ENCODE data around the gene SBF2. TPM values are rescaled to one million over a fixed set of nuclear protein-coding genes. Genes with fewer than 3 reads are reported as not detected.

SBF2 gene
- total and polyA plus RNA-seq, 2 of the 13 experiments (the other 11 are each of a cell fraction or from before 2014, with no cell fraction given) = 24.0 to 45.8 TPM

DNA sequence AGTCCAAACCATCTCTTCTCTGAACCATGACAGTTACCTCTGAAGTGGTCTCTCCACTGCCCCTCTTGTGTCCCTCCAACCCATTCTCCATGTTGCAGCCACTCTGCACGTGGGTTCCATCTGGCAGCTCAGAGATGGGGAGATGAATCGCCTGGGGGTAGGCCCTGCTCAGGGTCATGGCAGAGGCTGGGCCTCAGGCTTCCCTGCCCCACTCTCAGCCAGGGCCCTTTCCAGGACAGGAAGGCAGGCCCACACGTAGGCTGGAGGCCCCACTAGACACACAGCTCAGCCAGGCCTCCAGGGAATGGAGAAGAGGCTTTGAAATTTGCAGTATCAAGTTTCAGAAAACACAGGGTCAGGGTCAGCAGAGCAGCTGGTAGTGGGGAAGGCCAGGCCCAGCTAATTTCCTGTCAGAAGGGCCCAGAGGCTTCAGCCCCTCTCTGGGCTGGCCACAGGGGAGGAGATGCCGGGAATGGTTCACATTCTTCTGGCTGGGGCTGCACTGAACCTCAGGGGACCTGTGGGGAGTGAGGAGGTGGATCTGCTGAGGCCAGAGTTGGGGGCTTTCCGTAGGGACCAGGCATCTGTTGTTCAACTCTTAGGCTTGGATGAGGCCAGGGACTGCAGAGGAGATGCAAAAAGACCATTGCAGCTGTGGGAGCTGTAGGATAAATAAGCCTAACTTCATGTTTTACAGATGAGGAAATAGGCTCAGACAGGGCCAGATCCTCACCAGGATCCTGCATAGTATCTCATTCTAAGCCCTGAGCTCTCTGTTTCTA, 528.5 kb downstream of the SBF2 start (continued):
- TF ChIP-seq, protein P1, sequence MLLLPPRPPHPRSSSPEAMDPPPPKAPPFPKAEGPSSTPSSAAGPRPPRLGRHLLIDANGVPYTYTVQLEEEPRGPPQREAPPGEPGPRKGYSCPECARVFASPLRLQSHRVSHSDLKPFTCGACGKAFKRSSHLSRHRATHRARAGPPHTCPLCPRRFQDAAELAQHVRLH (CRISPR knock-in tag; IDR thresholded peaks at IDR 0.05; ENCODE audit: borderline replicate concordance, low read depth) = peak; percentile 91
- TF ChIP-seq FIP1L1 (IDR thresholded peaks at IDR 0.05; ENCODE audit: borderline replicate concordance, insufficient read depth, low read depth, low read length) (no peak), ZNF773 (CRISPR knock-in tag; IDR thresholded peaks at IDR 0.05; ENCODE audit: borderline replicate concordance) (0 out of 2 replicates have a peak, but pooled peaks have one; percentile 15), KDM6A (CRISPR knock-in tag; IDR thresholded peaks at IDR 0.05; ENCODE audit: low read depth) (peak; percentile 77), EED (CRISPR knock-in tag; IDR thresholded peaks at IDR 0.05) (no peak), ZNF274 (CRISPR knock-in tag; IDR thresholded peaks at IDR 0.05) (0 out of 2 replicates have a peak, but pooled peaks have one; percentile 24), ZNF292 (CRISPR knock-in tag; IDR thresholded peaks at IDR 0.05; ENCODE audit: borderline replicate concordance, low read depth) (peak; percentile 91; the same call in 1 of the 2 replicates), GZF1 (CRISPR knock-in tag; IDR thresholded peaks at IDR 0.05) (0 out of 2 replicates have a peak, but pooled peaks have one; percentile 53), RBAK (CRISPR knock-in tag; IDR thresholded peaks at IDR 0.05) (no peak), ZNF792 (CRISPR knock-in tag; IDR thresholded peaks at IDR 0.05) (peak; percentile 91), ZNF382 (CRISPR knock-in tag; IDR thresholded peaks at IDR 0.05; ENCODE audit: borderline replicate concordance) (no peak)
- TF ChIP-seq, protein P2, sequence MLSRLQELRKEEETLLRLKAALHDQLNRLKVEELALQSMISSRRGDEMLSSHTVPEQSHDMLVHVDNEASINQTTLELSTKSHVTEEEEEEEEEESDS (CRISPR knock-in tag; IDR thresholded peaks at IDR 0.05; ENCODE audit: borderline replicate concordance) = no peak
- TF ChIP-seq, protein P3, sequence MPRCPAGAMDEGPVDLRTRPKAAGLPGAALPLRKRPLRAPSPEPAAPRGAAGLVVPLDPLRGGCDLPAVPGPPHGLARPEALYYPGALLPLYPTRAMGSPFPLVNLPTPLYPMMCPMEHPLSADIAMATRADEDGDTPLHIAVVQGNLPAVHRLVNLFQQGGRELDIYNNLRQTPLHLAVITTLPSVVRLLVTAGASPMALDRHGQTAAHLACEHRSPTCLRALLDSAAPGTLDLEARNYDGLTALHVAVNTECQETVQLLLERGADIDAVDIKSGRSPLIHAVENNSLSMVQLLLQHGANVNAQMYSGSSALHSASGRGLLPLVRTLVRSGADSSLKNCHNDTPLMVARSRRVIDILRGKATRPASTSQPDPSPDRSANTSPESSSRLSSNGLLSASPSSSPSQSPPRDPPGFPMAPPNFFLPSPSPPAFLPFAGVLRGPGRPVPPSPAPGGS (CRISPR knock-in tag; IDR thresholded peaks at IDR 0.05) = no peak
- TF ChIP-seq, protein P4, sequence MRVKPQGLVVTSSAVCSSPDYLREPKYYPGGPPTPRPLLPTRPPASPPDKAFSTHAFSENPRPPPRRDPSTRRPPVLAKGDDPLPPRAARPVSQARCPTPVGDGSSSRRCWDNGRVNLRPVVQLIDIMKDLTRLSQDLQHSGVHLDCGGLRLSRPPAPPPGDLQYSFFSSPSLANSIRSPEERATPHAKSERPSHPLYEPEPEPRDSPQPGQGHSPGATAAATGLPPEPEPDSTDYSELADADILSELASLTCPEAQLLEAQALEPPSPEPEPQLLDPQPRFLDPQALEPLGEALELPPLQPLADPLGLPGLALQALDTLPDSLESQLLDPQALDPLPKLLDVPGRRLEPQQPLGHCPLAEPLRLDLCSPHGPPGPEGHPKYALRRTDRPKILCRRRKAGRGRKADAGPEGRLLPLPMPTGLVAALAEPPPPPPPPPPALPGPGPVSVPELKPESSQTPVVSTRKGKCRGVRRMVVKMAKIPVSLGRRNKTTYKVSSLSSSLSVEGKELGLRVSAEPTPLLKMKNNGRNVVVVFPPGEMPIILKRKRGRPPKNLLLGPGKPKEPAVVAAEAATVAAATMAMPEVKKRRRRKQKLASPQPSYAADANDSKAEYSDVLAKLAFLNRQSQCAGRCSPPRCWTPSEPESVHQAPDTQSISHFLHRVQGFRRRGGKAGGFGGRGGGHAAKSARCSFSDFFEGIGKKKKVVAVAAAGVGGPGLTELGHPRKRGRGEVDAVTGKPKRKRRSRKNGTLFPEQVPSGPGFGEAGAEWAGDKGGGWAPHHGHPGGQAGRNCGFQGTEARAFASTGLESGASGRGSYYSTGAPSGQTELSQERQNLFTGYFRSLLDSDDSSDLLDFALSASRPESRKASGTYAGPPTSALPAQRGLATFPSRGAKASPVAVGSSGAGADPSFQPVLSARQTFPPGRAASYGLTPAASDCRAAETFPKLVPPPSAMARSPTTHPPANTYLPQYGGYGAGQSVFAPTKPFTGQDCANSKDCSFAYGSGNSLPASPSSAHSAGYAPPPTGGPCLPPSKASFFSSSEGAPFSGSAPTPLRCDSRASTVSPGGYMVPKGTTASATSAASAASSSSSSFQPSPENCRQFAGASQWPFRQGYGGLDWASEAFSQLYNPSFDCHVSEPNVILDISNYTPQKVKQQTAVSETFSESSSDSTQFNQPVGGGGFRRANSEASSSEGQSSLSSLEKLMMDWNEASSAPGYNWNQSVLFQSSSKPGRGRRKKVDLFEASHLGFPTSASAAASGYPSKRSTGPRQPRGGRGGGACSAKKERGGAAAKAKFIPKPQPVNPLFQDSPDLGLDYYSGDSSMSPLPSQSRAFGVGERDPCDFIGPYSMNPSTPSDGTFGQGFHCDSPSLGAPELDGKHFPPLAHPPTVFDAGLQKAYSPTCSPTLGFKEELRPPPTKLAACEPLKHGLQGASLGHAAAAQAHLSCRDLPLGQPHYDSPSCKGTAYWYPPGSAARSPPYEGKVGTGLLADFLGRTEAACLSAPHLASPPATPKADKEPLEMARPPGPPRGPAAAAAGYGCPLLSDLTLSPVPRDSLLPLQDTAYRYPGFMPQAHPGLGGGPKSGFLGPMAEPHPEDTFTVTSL (CRISPR knock-in tag; IDR thresholded peaks at IDR 0.05; ENCODE audit: borderline replicate concordance) = peak; percentile 96
- TF ChIP-seq, protein P5, sequence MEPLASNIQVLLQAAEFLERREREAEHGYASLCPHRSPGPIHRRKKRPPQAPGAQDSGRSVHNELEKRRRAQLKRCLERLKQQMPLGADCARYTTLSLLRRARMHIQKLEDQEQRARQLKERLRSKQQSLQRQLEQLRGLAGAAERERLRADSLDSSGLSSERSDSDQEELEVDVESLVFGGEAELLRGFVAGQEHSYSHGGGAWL (CRISPR knock-in tag; IDR thresholded peaks at IDR 0.05) = 0 out of 2 replicates have a peak, but pooled peaks have one; percentile 25
- TF ChIP-seq, protein P6, sequence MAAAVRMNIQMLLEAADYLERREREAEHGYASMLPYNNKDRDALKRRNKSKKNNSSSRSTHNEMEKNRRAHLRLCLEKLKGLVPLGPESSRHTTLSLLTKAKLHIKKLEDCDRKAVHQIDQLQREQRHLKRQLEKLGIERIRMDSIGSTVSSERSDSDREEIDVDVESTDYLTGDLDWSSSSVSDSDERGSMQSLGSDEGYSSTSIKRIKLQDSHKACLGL (CRISPR knock-in tag; IDR thresholded peaks at IDR 0.05) = no peak
